GM18873 (cell line): ENCODE results near the gene GNG13.
"Not testable (repeated sequence)": the region's sequence is repeated elsewhere in the genome, so short reads cannot be mapped to it uniquely, and the experiment has no call there.

ENCODE experiments used
- ATAC-seq: cut with Tn5 transposase; IDR thresholded peaks from one replicate; pipeline ENCODE4 v1.9.1; 2021; ENCODE audit warnings: mild to moderate bottlenecking, moderate library complexity, moderate number of reproducible peaks; ENCODE audit not compliant: unreplicated experiment, low FRiP score

GNG13 gene

GRCh38 chr16:781346-782010 is 19.1 kb downstream of the GNG13 start:
- ATAC-seq, result no peak

GRCh38 chr16:780296-780695 is 20.2 kb downstream of the GNG13 start:
- ATAC-seq, result no peak

- ATAC-seq, result no peak
These were observed 21.0 kb downstream of the GNG13 start for GRCh38 chr16:779561-779960.

GRCh38 chr16:778909-779527 is 21.5 kb downstream of the GNG13 start:
- ATAC-seq, result no peak

GRCh38 chr16:778447-778846 is 22.1 kb downstream of the GNG13 start:
- no peak for ATAC-seq

- no peak for ATAC-seq
These were observed 22.7 kb downstream of the GNG13 start for GRCh38 chr16:777826-778225.

GRCh38 chr16:776824-777223 is 23.7 kb downstream of the GNG13 start:
- no peak for ATAC-seq

GRCh38 chr16:776298-776697 is 24.2 kb downstream of the GNG13 start:
- ATAC-seq, result not testable (repeated sequence)

- no peak for ATAC-seq
These were observed 25.2 kb downstream of the GNG13 start for GRCh38 chr16:775236-775796.

- ATAC-seq, result no peak
These were observed 26.2 kb downstream of the GNG13 start for GRCh38 chr16:774086-775001.

GRCh38 chr16:772959-773358 is 27.6 kb downstream of the GNG13 start:
- ATAC-seq, result no peak

GRCh38 chr16:770411-770810 is 30.1 kb downstream of the GNG13 start:
- no peak for ATAC-seq

- ATAC-seq, result no peak
These were observed 30.6 kb downstream of the GNG13 start for GRCh38 chr16:769934-770333.

GRCh38 chr16:769184-769784 is 31.2 kb downstream of the GNG13 start:
- ATAC-seq, result no peak

- ATAC-seq, result no peak
These were observed 32.1 kb downstream of the GNG13 start for GRCh38 chr16:768428-768827.

- no peak for ATAC-seq
These were observed 32.7 kb downstream of the GNG13 start for GRCh38 chr16:767743-768235.

GRCh38 chr16:766820-767640 is 33.5 kb downstream of the GNG13 start:
- ATAC-seq, result no peak

GRCh38 chr16:766008-766819 is 34.3 kb downstream of the GNG13 start:
- ATAC-seq, result no peak

- no peak for ATAC-seq
These were observed 35.1 kb downstream of the GNG13 start for GRCh38 chr16:765488-765865.
